SK-N-SH (cell line): ENCODE data around the gene BTN1A1. TPM values are rescaled to one million over a fixed set of nuclear protein-coding genes. Genes with fewer than 3 reads are reported as not detected.

Experiments
- CTCF ChIA-PET: fragments of 300-600, 350-600 bp; formaldehyde crosslinking; extraction: SDS; loops from one replicate; lab custom pipeline; 2021; lab: Yijun Ruan, JAX
- POLR2A ChIA-PET: fragments of 350-600 bp; sonication (Branson Sonifier 250); formaldehyde crosslinking; extraction: SDS; loops from one replicate; lab custom pipeline; 2020; ENCODE audit warnings: antibody characterized with exemption, inconsistent platforms; lab: Yijun Ruan, JAX
- DNase-seq: peaks from one replicate; pipeline ENCODE4 v3.0.0; 2012
- H2AFZ ChIP-seq: fragments of 200-600 bp; sonication (generic); 2 replicates; pipeline ENCODE4 v1.8.1; 2016; ENCODE audit warnings: antibody characterized with exemption, mild to moderate bottlenecking, low read depth
- H3F3A ChIP-seq: fragments of 200-600 bp; sonication (generic); replicated peaks from 2 replicates; pipeline ENCODE3; 2016; ENCODE audit warnings: antibody characterized with exemption, mild to moderate bottlenecking; ENCODE audit not compliant: insufficient read depth
- H3K27ac ChIP-seq, 2 experiments: fragments of 200-500 bp in 1 of 2; fragments of 200-600 bp in 1 of 2; sonication (Bioruptor generic) in 1 of 2; sonication (generic), shearing (Covaris generic) in 1 of 2; 2 replicates each; pipeline versions ENCODE4 v1.5.1 to v1.6.1; 2014 to 2016; ENCODE audit warnings: low read depth in 2 of 2, inconsistent platforms in 1 of 2, low read length in 1 of 2, mild to moderate bottlenecking in 1 of 2, mixed read lengths in 1 of 2
- H3K27me3 ChIP-seq: fragments of 200-600 bp; sonication (generic), shearing (Covaris generic); 2 replicates; pipeline ENCODE4 v1.6.1; 2016; ENCODE audit warnings: mixed run types; ENCODE audit not compliant: insufficient read depth
- H3K36me3 ChIP-seq, 2 experiments: fragments of 200-500 bp in 1 of 2; fragments of 200-600 bp in 1 of 2; sonication (Bioruptor generic) in 1 of 2; sonication (generic) in 1 of 2; replicated peaks in 1 of 2; 2 replicates each; pipeline versions ENCODE3 to v1.5.1; 2014 to 2016; ENCODE audit warnings: low read length in 1 of 2, mild to moderate bottlenecking in 1 of 2; ENCODE audit not compliant: insufficient read depth in 2 of 2, control insufficient read depth in 1 of 2
- H3K4me1 ChIP-seq, 2 experiments: fragments of 200-500 bp in 1 of 2; fragments of 200-600 bp in 1 of 2; sonication (Bioruptor generic) in 1 of 2; sonication (generic), shearing (Covaris generic) in 1 of 2; 2 replicates each; pipeline versions ENCODE4 v1.5.1 to v1.6.1; 2014 to 2016; ENCODE audit warnings: low read depth in 1 of 2, low read length in 1 of 2, mixed run types in 1 of 2; ENCODE audit not compliant: insufficient read depth in 2 of 2, control insufficient read depth in 1 of 2
- H3K4me2 ChIP-seq: fragments of 200-600 bp; sonication (generic), shearing (Covaris generic); 2 replicates; pipeline ENCODE4 v1.6.1; 2017; ENCODE audit warnings: mixed run types
- H3K4me3 ChIP-seq, 2 experiments: fragments of 200-500 bp in 1 of 2; fragments of 200-600 bp in 1 of 2; sonication (Bioruptor generic) in 1 of 2; sonication (generic), shearing (Covaris generic) in 1 of 2; 2 replicates each; pipeline versions ENCODE4 v1.5.1 to v1.8.1; 2014 to 2016; ENCODE audit warnings: low read depth in 2 of 2, inconsistent platforms in 1 of 2, low read length in 1 of 2, mild to moderate bottlenecking in 1 of 2, mixed read lengths in 1 of 2, moderate library complexity in 1 of 2
- H3K79me2 ChIP-seq: fragments of 200-600 bp; sonication (generic); 2 replicates; pipeline ENCODE4 v1.8.1; 2017; ENCODE audit warnings: mild to moderate bottlenecking; ENCODE audit not compliant: insufficient read depth
- H3K9ac ChIP-seq: fragments of 200-600 bp; sonication (generic); 2 replicates; pipeline ENCODE4 v1.6.1; 2017; ENCODE audit warnings: mixed run types
- H3K9me2 ChIP-seq: fragments of 200-600 bp; sonication (generic); 2 replicates; pipeline ENCODE4 v1.6.1; 2017; ENCODE audit warnings: mixed run types
- H3K9me3 ChIP-seq: fragments of 200-600 bp; sonication (generic); 2 replicates; pipeline ENCODE4 v1.6.1; 2017; ENCODE audit warnings: mixed run types, mild to moderate bottlenecking, moderate library complexity
- H4K20me1 ChIP-seq: fragments of 200-600 bp; sonication (generic); 2 replicates; pipeline ENCODE4 v1.6.1; 2017; ENCODE audit warnings: mild to moderate bottlenecking, mixed run types; ENCODE audit not compliant: insufficient read depth
- FOXJ3 ChIP-seq: sonication (generic); formaldehyde crosslinking; IDR thresholded peaks from 2 replicates; pipeline ENCODE4 v1.5.1; 2020; ENCODE audit warnings: mild to moderate bottlenecking, missing genetic modification reagents
- JUND ChIP-seq: IDR thresholded peaks from 2 replicates; pipeline ENCODE4 v1.4.0; 2012
- MEF2A ChIP-seq: IDR thresholded peaks from 2 replicates; pipeline ENCODE4 v1.4.0; 2012; ENCODE audit warnings: low read depth, borderline replicate concordance
- NFIC ChIP-seq: IDR thresholded peaks from 2 replicates; pipeline ENCODE4 v1.4.0; 2012; ENCODE audit warnings: borderline replicate concordance
- RAD21 ChIP-seq: IDR thresholded peaks from 2 replicates; pipeline ENCODE4 v1.6.1; 2012; ENCODE audit warnings: mild to moderate bottlenecking, low read length
- RFX5 ChIP-seq: IDR thresholded peaks from 2 replicates; pipeline ENCODE4 v1.6.1; 2012; ENCODE audit warnings: mild to moderate bottlenecking, improper control_type of control experiment, low read length
- RXRA ChIP-seq: IDR thresholded peaks from 2 replicates; pipeline ENCODE4 v1.4.0; 2012; ENCODE audit warnings: low read depth, mild to moderate bottlenecking, borderline replicate concordance
- SMC3 ChIP-seq: IDR thresholded peaks from 2 replicates; pipeline ENCODE4 v1.6.1; 2012; ENCODE audit warnings: low read depth, low read length, improper control_type of control experiment
- TCF12 ChIP-seq: IDR thresholded peaks from 2 replicates; pipeline ENCODE4 v1.4.0; 2012
- TEAD4 ChIP-seq: IDR thresholded peaks from 2 replicates; pipeline ENCODE4 v1.4.0; 2012; ENCODE audit warnings: mild to moderate bottlenecking, borderline replicate concordance; ENCODE audit not compliant: insufficient read depth
- WGBS: methylation state at CpG from one replicate; pipeline ENCODE4 v1.1.6; 2017; ENCODE audit warnings: low lambda C conversion rate; 5-methylcytosine and 5-hydroxymethylcytosine counted together
- polyA plus RNA-seq, 3 experiments: library from polyadenylated mRNA; depleted of rRNA; stranded (reverse); fragments of >200 nt; gene quantifications; 2 replicates each; pipeline ENCODE4 v1.2.3, GENCODE V29; 2012
- TF ChIP-seq, protein P1 (sequence below): IDR thresholded peaks from 2 replicates; pipeline ENCODE4 v1.4.0; 2012; ENCODE audit warnings: low read depth
- TF ChIP-seq, protein P2 (sequence below): IDR thresholded peaks from 2 replicates; pipeline ENCODE4; 2012
- TF ChIP-seq, protein P3 (sequence below): fragments of 200-600 bp; sonication (generic); IDR thresholded peaks from 2 replicates; pipeline ENCODE4 v1.6.1; 2017; ENCODE audit warnings: antibody characterized with exemption, mild to moderate bottlenecking, moderate library complexity

BTN1A1 gene
- polyA plus RNA-seq, 1 of the 3 experiments (the other 2 are of a cell fraction), result not detected

DNA sequence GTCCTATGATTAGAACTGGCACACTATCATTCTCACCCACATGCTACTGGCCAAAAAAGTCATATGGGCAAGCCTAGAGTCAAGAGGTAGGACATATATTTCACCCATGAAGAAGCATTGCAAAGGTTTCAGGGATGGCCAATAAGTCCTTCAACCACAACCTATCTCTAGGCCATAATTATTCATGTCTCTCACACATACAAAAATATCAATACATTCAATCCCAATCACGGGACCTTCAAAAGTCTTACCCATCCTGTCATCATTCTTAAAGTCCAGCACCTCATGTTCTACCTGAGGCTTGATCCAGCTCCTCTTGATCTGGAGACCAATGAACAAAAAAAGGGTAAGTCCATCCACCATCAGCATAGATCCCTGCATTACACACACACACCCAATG lies 12.6 kb upstream of the BTN1A1 start (continued):
- TF ChIP-seq NFIC (no peak), JUND (no peak), TCF12 (no peak)
- TF ChIP-seq, protein P1, sequence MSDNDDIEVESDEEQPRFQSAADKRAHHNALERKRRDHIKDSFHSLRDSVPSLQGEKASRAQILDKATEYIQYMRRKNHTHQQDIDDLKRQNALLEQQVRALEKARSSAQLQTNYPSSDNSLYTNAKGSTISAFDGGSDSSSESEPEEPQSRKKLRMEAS, result no peak

DNA sequence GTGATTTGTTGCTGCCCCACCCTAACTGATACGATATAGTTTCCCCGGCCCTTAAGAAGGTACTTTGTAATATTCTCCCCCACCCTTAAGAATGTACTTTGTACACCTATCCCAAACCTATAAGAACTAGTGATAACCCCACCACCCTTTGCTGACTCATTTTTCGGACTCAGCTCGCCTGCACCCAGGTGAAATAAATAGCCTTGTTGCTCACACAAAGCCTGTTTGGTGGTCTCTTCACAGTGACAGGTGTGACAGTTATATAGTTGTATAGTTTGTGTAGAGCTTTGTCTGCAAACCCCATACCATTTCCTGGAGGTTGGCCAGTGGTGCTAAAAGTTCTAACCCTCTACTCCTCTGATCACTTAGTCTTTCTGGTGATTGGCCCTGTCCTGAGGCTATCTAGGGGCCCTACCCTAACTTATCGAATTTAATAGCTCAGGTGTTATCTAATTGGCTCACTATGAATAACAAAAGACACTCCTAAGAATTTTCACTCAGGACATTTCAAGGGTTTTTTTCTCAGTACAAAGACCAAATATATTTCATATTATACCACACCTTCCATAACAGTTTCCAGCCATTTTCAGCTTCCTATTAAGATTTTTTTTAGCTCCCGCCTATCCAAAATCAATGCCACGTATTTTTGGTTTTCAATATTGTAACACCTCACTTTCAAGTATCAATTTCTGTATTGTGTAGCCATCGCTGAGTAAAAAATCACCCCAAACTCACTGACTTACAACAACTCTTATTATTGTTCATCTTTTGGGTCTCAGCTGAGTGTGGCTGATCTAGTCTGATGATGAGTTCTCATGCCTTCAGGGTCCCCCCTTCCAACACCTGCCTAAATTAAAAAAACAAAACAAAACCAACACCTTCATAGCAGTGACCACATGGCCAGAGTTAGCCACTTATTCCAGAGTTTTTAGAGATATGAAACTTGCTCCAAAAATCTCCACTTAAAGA lies 9.8 kb upstream of the BTN1A1 start:
- CTCF ChIA-PET, result interaction anchor here (1.2 to 1.8 kb wide), 2 partner anchors 144 to 149 kb away, joined by 3 to 7 read pairs; no protein-coding TSS in a partner anchor

DNA sequence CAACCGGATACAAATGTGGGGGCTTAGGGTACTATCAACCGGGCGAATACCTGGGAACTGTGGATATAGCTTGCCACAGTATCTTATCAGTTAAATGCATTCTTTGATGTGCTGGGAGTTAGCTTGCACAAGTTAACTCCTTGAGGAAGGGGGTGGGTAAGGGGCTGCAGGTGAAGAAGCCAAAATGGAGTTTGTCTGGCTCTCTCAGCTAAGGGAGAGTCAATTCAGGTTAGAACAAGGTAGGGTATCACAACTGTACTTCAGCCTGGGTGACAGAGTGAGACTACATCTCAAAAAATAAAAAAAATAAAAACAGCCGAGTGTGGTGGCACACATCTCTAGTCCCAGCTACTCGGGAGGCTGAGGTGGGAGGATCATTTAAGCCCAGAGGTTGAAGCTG lies 8.5 kb upstream of the BTN1A1 start:
- H3F3A ChIP-seq, result no peaks in the 10 kb centered on the region
- no peak overlapping the region for H3K9ac ChIP-seq
- DNase-seq, result no peak
- H3K9me3 ChIP-seq, result no peaks in the 10 kb centered on the region
- no peaks in the 10 kb centered on the region for H3K36me3 ChIP-seq
- no peaks in the 10 kb centered on the region for H4K20me1 ChIP-seq
- WGBS, result 78% methylated on average over 5 of the region's 5 CpGs
- POLR2A ChIA-PET, result no interaction called here
- no peak overlapping the region for H3K4me2 ChIP-seq
- H3K4me1 ChIP-seq, result no peaks in the 10 kb centered on the region
- H3K27ac ChIP-seq, result no peak overlapping the region
- CTCF ChIA-PET, result interaction anchor here (0.8 kb wide), 1 partner anchor 150 kb away, joined by 4 read pairs; no protein-coding TSS in a partner anchor
- H3K9me2 ChIP-seq, result no peaks in the 10 kb centered on the region
- no peak overlapping the region for H2AFZ ChIP-seq
- no peak overlapping the region for H3K4me3 ChIP-seq
- peaks cover 5% of the 10 kb centered on the region; the same call in 1 of the 2 replicates for H3K27me3 ChIP-seq
- no peak for TF ChIP-seq FOXJ3 (CRISPR knock-in tag)
- no peaks in the 10 kb centered on the region for H3K79me2 ChIP-seq

More for the DNA sequence above, 9.8 kb upstream of the BTN1A1 start:
- Histone ChIP-seq H2AFZ (no peak overlapping the region), H3K9me2 (no peaks in the 10 kb centered on the region), H3K4me2 (no peak overlapping the region), H3K79me2 (no peaks in the 10 kb centered on the region), H3K4me1 (no peaks in the 10 kb centered on the region), H3K9me3 (no peaks in the 10 kb centered on the region), H3F3A (no peaks in the 10 kb centered on the region), H3K4me3 (no peak overlapping the region), H3K36me3 (no peaks in the 10 kb centered on the region), H4K20me1 (no peaks in the 10 kb centered on the region), H3K9ac (no peak overlapping the region), H3K27ac (no peak overlapping the region), H3K27me3 (no peaks in the 10 kb centered on the region; the same call in 1 of the 2 replicates)
- WGBS, result 78% methylated on average over 8 of the region's 8 CpGs
- no peak for TF ChIP-seq FOXJ3 (CRISPR knock-in tag)
- POLR2A ChIA-PET, result no interaction called here
- no peak for DNase-seq

DNA sequence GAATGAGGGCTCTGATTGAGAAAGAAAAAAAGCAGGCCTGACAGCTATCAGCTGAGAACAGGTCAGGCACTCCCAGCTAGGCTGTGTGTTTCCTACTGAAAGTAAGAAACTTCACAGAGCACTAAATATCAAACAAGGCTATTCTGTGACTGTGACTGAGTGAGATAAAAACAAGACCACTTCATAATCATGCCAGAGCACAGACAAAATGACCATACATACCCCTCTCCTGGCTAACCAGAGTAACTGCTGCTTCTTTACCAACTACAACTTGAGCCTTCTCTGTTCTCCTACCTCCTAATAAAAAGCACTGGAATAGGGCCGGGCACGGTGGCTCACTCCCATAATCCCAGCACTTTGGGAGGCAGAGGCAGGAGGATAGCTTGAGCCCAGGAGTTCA lies 6.8 kb upstream of the BTN1A1 start:
- Histone ChIP-seq H3K27ac (no peak overlapping the region), H3K4me3 (no peak overlapping the region), H3K9ac (no peak overlapping the region), H3F3A (no peaks in the 10 kb centered on the region), H3K9me2 (no peaks in the 10 kb centered on the region), H3K79me2 (no peaks in the 10 kb centered on the region), H3K4me2 (no peak overlapping the region), H3K9me3 (no peaks in the 10 kb centered on the region), H4K20me1 (no peaks in the 10 kb centered on the region), H3K4me1 (no peaks in the 10 kb centered on the region), H3K36me3 (no peaks in the 10 kb centered on the region), H2AFZ (no peak overlapping the region), H3K27me3 (peaks cover 5% of the 10 kb centered on the region; the same call in 1 of the 2 replicates)
- TF ChIP-seq RFX5 (0 out of 2 replicates have a peak, but pooled peaks have one; percentile 16), RXRA (no peak), SMC3 (peak; percentile 39; the same call in 1 of the 2 replicates), MEF2A (no peak), TCF12 (no peak), NFIC (no peak), RAD21 (peak; percentile 47), TEAD4 (no peak)
- TF ChIP-seq, protein P1, result no peak
- TF ChIP-seq, protein P2, sequence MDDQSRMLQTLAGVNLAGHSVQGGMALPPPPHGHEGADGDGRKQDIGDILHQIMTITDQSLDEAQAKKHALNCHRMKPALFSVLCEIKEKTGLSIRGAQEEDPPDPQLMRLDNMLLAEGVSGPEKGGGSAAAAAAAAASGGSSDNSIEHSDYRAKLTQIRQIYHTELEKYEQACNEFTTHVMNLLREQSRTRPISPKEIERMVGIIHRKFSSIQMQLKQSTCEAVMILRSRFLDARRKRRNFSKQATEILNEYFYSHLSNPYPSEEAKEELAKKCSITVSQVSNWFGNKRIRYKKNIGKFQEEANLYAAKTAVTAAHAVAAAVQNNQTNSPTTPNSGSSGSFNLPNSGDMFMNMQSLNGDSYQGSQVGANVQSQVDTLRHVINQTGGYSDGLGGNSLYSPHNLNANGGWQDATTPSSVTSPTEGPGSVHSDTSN, result no peak
- TF ChIP-seq, protein P3, sequence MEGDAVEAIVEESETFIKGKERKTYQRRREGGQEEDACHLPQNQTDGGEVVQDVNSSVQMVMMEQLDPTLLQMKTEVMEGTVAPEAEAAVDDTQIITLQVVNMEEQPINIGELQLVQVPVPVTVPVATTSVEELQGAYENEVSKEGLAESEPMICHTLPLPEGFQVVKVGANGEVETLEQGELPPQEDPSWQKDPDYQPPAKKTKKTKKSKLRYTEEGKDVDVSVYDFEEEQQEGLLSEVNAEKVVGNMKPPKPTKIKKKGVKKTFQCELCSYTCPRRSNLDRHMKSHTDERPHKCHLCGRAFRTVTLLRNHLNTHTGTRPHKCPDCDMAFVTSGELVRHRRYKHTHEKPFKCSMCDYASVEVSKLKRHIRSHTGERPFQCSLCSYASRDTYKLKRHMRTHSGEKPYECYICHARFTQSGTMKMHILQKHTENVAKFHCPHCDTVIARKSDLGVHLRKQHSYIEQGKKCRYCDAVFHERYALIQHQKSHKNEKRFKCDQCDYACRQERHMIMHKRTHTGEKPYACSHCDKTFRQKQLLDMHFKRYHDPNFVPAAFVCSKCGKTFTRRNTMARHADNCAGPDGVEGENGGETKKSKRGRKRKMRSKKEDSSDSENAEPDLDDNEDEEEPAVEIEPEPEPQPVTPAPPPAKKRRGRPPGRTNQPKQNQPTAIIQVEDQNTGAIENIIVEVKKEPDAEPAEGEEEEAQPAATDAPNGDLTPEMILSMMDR, result no peak
- DNase-seq, result no peak
- ChIA-PET CTCF (interaction anchor here (1.8 kb wide), 1 partner anchor 152 kb away, joined by 6 read pairs; no protein-coding TSS in a partner anchor), POLR2A (no interaction called here)
- WGBS, result 100% methylated on average over 2 of the region's 2 CpGs
